ENCODE measurements around the gene PECR.
"Not testable (repeated sequence)": the region's sequence is repeated elsewhere in the genome, so short reads cannot be mapped to it uniquely, and the experiment has no call there.

PECR gene

GRCh38 chr2:216006164-216006663, 75.4 kb downstream of the PECR start:
- H3K4me3 Mint-ChIP-seq = peak overlapping the region; percentile 68 to 74
- H3K27ac Mint-ChIP-seq = peak overlapping the region; percentile 50 to 86
- peaks cover 4% of the 10 kb centered on the region for H3K36me3 Mint-ChIP-seq (ENCODE audit: insufficient read depth)
- DNase-seq (peak; percentile 11 to 24 (median 13)), ATAC-seq (replicated peaks) (peak; percentile 70)
- H3K9me3 Mint-ChIP-seq = no peaks in the 10 kb centered on the region
- H3K27me3 Mint-ChIP-seq = no peaks in the 10 kb centered on the region
- peaks cover 34 to 41% of the 10 kb centered on the region in 2 donors for H3K4me1 Mint-ChIP-seq (ENCODE audit: low read depth in 2 of 2)

GRCh38 chr2:216004697-216005283, 76.8 kb downstream of the PECR start:
- Mint-ChIP-seq H3K36me3 (ENCODE audit: insufficient read depth) (peaks cover 4% of the 10 kb centered on the region), H3K4me1 (ENCODE audit: low read depth in 2 of 2) (peaks cover 32 to 41% of the 10 kb centered on the region in 2 donors), H3K27ac (peak overlapping the region; percentile 32 to 53), H3K27me3 (no peaks in the 10 kb centered on the region), H3K4me3 (no peak overlapping the region), H3K9me3 (no peaks in the 10 kb centered on the region)
- peak; percentile 31 for ATAC-seq (replicated peaks)
- DNase-seq = no peak

GRCh38 chr2:216003876-216004696, 77.5 kb downstream of the PECR start:
- H3K27ac Mint-ChIP-seq = peak overlapping the region; percentile 32 to 53
- H3K4me3 Mint-ChIP-seq = peak overlapping the region in 1 of 2 donors; percentile 5
- peaks cover 32 to 41% of the 10 kb centered on the region in 2 donors for H3K4me1 Mint-ChIP-seq (ENCODE audit: low read depth in 2 of 2)
- H3K36me3 Mint-ChIP-seq (ENCODE audit: insufficient read depth) = peaks cover 4% of the 10 kb centered on the region
- H3K27me3 Mint-ChIP-seq = no peaks in the 10 kb centered on the region
- peak; percentile 15 for ATAC-seq (replicated peaks)
- no peaks in the 10 kb centered on the region for H3K9me3 Mint-ChIP-seq
- DNase-seq = no peak

GRCh38 chr2:216002693-216003092, 78.9 kb downstream of the PECR start:
- peak overlapping the region; percentile 13 to 18 for H3K4me3 Mint-ChIP-seq
- peaks cover 33 to 41% of the 10 kb centered on the region in 2 donors for H3K4me1 Mint-ChIP-seq (ENCODE audit: low read depth in 2 of 2)
- H3K27me3 Mint-ChIP-seq = no peaks in the 10 kb centered on the region
- ATAC-seq (replicated peaks) (no peak), DNase-seq (no peak)
- H3K9me3 Mint-ChIP-seq = no peaks in the 10 kb centered on the region
- H3K36me3 Mint-ChIP-seq (ENCODE audit: insufficient read depth) = peaks cover 4% of the 10 kb centered on the region
- H3K27ac Mint-ChIP-seq = peak overlapping the region; percentile 53 to 91

GRCh38 chr2:216002101-216002678, 79.4 kb downstream of the PECR start:
- H3K27ac Mint-ChIP-seq = peak overlapping the region; percentile 53 to 91

GRCh38 chr2:216001216-216002100, 80.2 kb downstream of the PECR start:
- no peaks in the 10 kb centered on the region for H3K9me3 Mint-ChIP-seq
- H3K27ac Mint-ChIP-seq = no peak overlapping the region
- DNase-seq (no peak), ATAC-seq (replicated peaks) (no peak)
- no peak overlapping the region for H3K4me3 Mint-ChIP-seq
- peaks cover 30 to 35% of the 10 kb centered on the region in 2 donors for H3K4me1 Mint-ChIP-seq (ENCODE audit: low read depth in 2 of 2)
- peaks cover 3% of the 10 kb centered on the region for H3K36me3 Mint-ChIP-seq (ENCODE audit: insufficient read depth)
- no peaks in the 10 kb centered on the region for H3K27me3 Mint-ChIP-seq

More at GRCh38 chr2:216002101-216002678, 79.4 kb downstream of the PECR start:
- DNase-seq = no peak
- Mint-ChIP-seq H3K9me3 (no peaks in the 10 kb centered on the region), H3K27me3 (no peaks in the 10 kb centered on the region), H3K36me3 (ENCODE audit: insufficient read depth) (peaks cover 4% of the 10 kb centered on the region), H3K4me3 (peak overlapping the region; percentile 13 to 18), H3K4me1 (ENCODE audit: low read depth in 2 of 2) (peaks cover 34 to 41% of the 10 kb centered on the region in 2 donors)
- no peak for ATAC-seq (replicated peaks)

- Mint-ChIP-seq H3K4me3 (no peak overlapping the region), H3K36me3 (ENCODE audit: insufficient read depth) (no peaks in the 10 kb centered on the region), H3K27me3 (no peaks in the 10 kb centered on the region), H3K9me3 (no peaks in the 10 kb centered on the region), H3K4me1 (ENCODE audit: low read depth in 2 of 2) (peaks cover 12 to 14% of the 10 kb centered on the region in 2 donors), H3K27ac (no peak overlapping the region)
- ATAC-seq (replicated peaks) (no peak), DNase-seq (no peak)
Measured at GRCh38 chr2:215998636-215999035, 83.0 kb downstream of the PECR start.

- Mint-ChIP-seq H3K4me1 (ENCODE audit: low read depth in 2 of 2) (peaks cover 4% of the 10 kb centered on the region in 2 donors), H3K9me3 (no peaks in the 10 kb centered on the region), H3K27me3 (no peaks in the 10 kb centered on the region), H3K36me3 (ENCODE audit: insufficient read depth) (peaks cover 2% of the 10 kb centered on the region), H3K27ac (no peak overlapping the region), H3K4me3 (no peak overlapping the region)
- DNase-seq (no peak), ATAC-seq (replicated peaks) (no peak)
Measured at GRCh38 chr2:215997219-215997618, 84.4 kb downstream of the PECR start.

- H3K9me3 Mint-ChIP-seq = peaks cover 4 to 16% of the 10 kb centered on the region in 2 donors
- H3K27me3 Mint-ChIP-seq = no peaks in the 10 kb centered on the region
- peak overlapping the region in 1 of 2 donors; percentile 1 for H3K27ac Mint-ChIP-seq
- DNase-seq = no peak
- peaks cover 6% of the 10 kb centered on the region for H3K36me3 Mint-ChIP-seq (ENCODE audit: insufficient read depth)
- peaks cover 3 to 5% of the 10 kb centered on the region in 2 donors for H3K4me1 Mint-ChIP-seq (ENCODE audit: low read depth in 2 of 2)
- ATAC-seq (replicated peaks) = no peak
- H3K4me3 Mint-ChIP-seq = no peak overlapping the region
Measured at GRCh38 chr2:215994911-215995310, 86.7 kb downstream of the PECR start.

- H3K36me3 Mint-ChIP-seq (ENCODE audit: insufficient read depth) = peaks cover 11% of the 10 kb centered on the region
- not testable (repeated sequence) for DNase-seq; H3K4me3 Mint-ChIP-seq; H3K27ac Mint-ChIP-seq; ATAC-seq (replicated peaks); H3K27me3 Mint-ChIP-seq
- H3K4me1 Mint-ChIP-seq (ENCODE audit: low read depth in 2 of 2) = peaks cover 2 to 10% of the 10 kb centered on the region in 2 donors
- peaks cover 4 to 16% of the 10 kb centered on the region in 2 donors for H3K9me3 Mint-ChIP-seq
Measured at GRCh38 chr2:215988556-215989207, 92.9 kb downstream of the PECR start.
